ENCODE results near the gene CADPS. TPM values are rescaled to one million over a fixed set of nuclear protein-coding genes. Genes with fewer than 3 reads are reported as not detected.

Gene CADPS
- total and polyA plus RNA-seq, 9 of the 15 experiments (the other 6 are each of a cell fraction or from before 2014, with no cell fraction given) = not detected

DNA sequence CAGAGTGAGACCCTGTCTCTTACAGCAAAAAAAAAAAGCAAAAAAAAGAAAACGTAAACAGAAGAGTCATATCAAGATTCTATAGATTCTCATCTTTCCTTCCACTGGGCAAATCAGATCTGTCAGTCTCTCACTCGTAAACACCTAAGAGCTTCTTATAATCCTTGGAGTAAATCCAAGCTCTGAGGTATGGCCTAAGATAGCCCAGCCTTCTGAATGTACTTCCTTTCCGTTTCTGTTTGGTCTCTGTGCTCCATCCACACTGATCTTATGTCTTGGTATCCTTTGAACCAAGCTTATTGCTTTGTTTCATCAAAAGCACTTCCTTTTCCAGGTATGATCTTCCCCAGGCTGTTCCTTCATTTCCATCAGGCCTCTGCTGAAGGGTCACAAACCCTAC, 137.8 kb downstream of the CADPS start (continued):
- TF ChIP-seq, protein P1, sequence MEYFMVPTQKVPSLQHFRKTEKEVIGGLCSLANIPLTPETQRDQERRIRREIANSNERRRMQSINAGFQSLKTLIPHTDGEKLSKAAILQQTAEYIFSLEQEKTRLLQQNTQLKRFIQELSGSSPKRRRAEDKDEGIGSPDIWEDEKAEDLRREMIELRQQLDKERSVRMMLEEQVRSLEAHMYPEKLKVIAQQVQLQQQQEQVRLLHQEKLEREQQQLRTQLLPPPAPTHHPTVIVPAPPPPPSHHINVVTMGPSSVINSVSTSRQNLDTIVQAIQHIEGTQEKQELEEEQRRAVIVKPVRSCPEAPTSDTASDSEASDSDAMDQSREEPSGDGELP (CRISPR knock-in tag; IDR thresholded peaks at IDR 0.05; ENCODE audit: borderline replicate concordance) = no peak
- TF ChIP-seq, protein P2, sequence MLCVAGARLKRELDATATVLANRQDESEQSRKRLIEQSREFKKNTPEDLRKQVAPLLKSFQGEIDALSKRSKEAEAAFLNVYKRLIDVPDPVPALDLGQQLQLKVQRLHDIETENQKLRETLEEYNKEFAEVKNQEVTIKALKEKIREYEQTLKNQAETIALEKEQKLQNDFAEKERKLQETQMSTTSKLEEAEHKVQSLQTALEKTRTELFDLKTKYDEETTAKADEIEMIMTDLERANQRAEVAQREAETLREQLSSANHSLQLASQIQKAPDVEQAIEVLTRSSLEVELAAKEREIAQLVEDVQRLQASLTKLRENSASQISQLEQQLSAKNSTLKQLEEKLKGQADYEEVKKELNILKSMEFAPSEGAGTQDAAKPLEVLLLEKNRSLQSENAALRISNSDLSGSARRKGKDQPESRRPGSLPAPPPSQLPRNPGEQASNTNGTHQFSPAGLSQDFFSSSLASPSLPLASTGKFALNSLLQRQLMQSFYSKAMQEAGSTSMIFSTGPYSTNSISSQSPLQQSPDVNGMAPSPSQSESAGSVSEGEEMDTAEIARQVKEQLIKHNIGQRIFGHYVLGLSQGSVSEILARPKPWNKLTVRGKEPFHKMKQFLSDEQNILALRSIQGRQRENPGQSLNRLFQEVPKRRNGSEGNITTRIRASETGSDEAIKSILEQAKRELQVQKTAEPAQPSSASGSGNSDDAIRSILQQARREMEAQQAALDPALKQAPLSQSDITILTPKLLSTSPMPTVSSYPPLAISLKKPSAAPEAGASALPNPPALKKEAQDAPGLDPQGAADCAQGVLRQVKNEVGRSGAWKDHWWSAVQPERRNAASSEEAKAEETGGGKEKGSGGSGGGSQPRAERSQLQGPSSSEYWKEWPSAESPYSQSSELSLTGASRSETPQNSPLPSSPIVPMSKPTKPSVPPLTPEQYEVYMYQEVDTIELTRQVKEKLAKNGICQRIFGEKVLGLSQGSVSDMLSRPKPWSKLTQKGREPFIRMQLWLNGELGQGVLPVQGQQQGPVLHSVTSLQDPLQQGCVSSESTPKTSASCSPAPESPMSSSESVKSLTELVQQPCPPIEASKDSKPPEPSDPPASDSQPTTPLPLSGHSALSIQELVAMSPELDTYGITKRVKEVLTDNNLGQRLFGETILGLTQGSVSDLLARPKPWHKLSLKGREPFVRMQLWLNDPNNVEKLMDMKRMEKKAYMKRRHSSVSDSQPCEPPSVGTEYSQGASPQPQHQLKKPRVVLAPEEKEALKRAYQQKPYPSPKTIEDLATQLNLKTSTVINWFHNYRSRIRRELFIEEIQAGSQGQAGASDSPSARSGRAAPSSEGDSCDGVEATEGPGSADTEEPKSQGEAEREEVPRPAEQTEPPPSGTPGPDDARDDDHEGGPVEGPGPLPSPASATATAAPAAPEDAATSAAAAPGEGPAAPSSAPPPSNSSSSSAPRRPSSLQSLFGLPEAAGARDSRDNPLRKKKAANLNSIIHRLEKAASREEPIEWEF (CRISPR knock-in tag; IDR thresholded peaks at IDR 0.05) = no peak
- TF ChIP-seq MYNN (IDR thresholded peaks at IDR 0.05) (no peak), MYNN (CRISPR knock-in tag; IDR thresholded peaks at IDR 0.05) (no peak)

DNA sequence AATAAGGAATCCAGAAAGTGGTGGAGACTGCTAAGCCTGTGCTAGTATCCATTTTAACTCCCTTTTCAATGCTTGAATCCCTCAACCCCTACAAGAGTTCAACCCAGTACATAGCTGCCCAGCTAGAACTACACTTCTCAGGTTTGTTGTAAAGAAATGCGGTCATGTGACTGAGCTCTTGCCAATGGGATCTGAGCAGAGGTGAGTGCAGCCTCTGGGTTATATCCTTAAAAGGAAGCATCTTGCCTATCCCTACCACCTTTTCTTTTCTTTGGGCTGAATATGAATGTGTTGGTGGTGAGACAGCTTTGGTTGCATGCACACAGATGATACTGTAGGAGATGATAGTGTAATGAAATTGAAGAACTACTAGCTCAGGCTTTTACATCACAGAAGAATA, 139.7 kb downstream of the CADPS start:
- Histone ChIP-seq H3K27ac (ENCODE audit: extremely low read depth, low read depth, low read length) (no peak overlapping the region), H3K4me1 (replicated peaks in 1 of 2; ENCODE audit: control insufficient read depth in 2 of 2, insufficient read depth in 2 of 2, low read length in 2 of 2) (no peaks in the 10 kb centered on the region), H3K36me3 (ENCODE audit: control insufficient read depth, insufficient read depth, low read length) (no peaks in the 10 kb centered on the region), H2AFZ (ENCODE audit: low read depth, low read length) (no peak overlapping the region), H3K9me3 (replicated peaks; ENCODE audit: control insufficient read depth, insufficient read depth, low read depth, low read length) (no peaks in the 10 kb centered on the region), H3K27me3 (ENCODE audit: control insufficient read depth in 2 of 2, insufficient read depth in 2 of 2, low read length in 2 of 2) (no peaks in the 10 kb centered on the region), H3K9me1 (ENCODE audit: control insufficient read depth, insufficient read depth, low read length) (no peaks in the 10 kb centered on the region), H3K79me2 (ENCODE audit: control insufficient read depth, insufficient read depth, low read length) (no peaks in the 10 kb centered on the region), H3K4me3 (no peak overlapping the region), H3K9ac (ENCODE audit: insufficient read depth in 1 of 2, low read depth in 2 of 2, low read length in 2 of 2) (no peak overlapping the region), H4K20me1 (replicated peaks; ENCODE audit: control insufficient read depth, insufficient read depth, low read length) (no peaks in the 10 kb centered on the region), H3K4me2 (ENCODE audit: insufficient read depth, low read length) (no peak overlapping the region)
- intact Hi-C loops (cut with micrococcal nuclease) = no loop called here
- ChIA-PET POLR2A (no interaction called here), CTCF (ENCODE audit: low intra/inter-chr PET ratio) (no interaction called here)
- BruUV-seq (replicated peaks) = no TSS peak
- ATAC-seq = no peak
- WGBS (ENCODE audit: insufficient coverage, low coverage, missing lambda C conversion rate) = 0% methylated on average over 1 of the region's 1 CpG
- DNase-seq (ENCODE audit: extremely low read depth in 1 of 4, low spot score in 3 of 4) = no peak
- in situ Hi-C loops (cut with MboI) = no loop called here
- no peak for FAIRE-seq
- TF ChIP-seq SOX6 (IDR thresholded peaks at IDR 0.05) = no peak
- TF ChIP-seq CREB1 (IDR thresholded peaks at IDR 0.05) = no peak
- TF ChIP-seq CREB1 (CRISPR knock-in tag; IDR thresholded peaks at IDR 0.05) = no peak
- TF ChIP-seq ZNF253 (CRISPR knock-in tag; conservative IDR thresholded peaks at IDR 0.05) = no peak
- TF ChIP-seq USF1 (CRISPR knock-in tag; IDR thresholded peaks at IDR 0.05) = no peak
- TF ChIP-seq ZFP36 (IDR thresholded peaks at IDR 0.05; ENCODE audit: low read depth, low read length, partially characterized antibody) = no peak
- no peak for TF ChIP-seq NEUROD1 (IDR thresholded peaks at IDR 0.05; ENCODE audit: borderline replicate concordance, low read depth, low read length, partially characterized antibody)
- no peak for TF ChIP-seq ETS2 (tag; IDR thresholded peaks at IDR 0.05; ENCODE audit: borderline replicate concordance, poor library complexity, severe bottlenecking)
- no peak for TF ChIP-seq SETDB1 (IDR thresholded peaks at IDR 0.05; ENCODE audit: low read length)
- no peak for TF ChIP-seq EZH2 (IDR thresholded peaks at IDR 0.05; ENCODE audit: borderline replicate concordance, low read depth, low read length)

Data from K562 (cell line).